CD4-positive, alpha-beta T cell (primary cell): ENCODE results near the gene FAM161B. TPM values are rescaled to one million over a fixed set of nuclear protein-coding genes. Genes with fewer than 3 reads are reported as not detected.

Source experiments
- ATAC-seq: fragments of 200-7000 bp; cut with Tn5 transposase; one replicate; pipeline ENCODE4 v1.10.0; 2022; ENCODE audit warnings: mild to moderate bottlenecking; ENCODE audit not compliant: poor library complexity
- CTCF ChIA-PET: fragments of 350-600 bp; sonication (Branson Sonifier 250); formaldehyde crosslinking; loops from one replicate; lab custom pipeline; 2021; ENCODE audit warnings: antibody characterized with exemption, inconsistent platforms; lab: Charles Lee
- POLR2A ChIA-PET: fragments of 350-600 bp; sonication (Branson Sonifier 250); formaldehyde crosslinking; loops from one replicate; lab custom pipeline; 2021; ENCODE audit warnings: antibody characterized with exemption, inconsistent platforms; lab: Charles Lee
- DNase-seq, 14 experiments: peaks; one replicate each; pipeline ENCODE4 v3.0.0-alpha.2; 2013 to 2020; ENCODE audit warnings: mixed read lengths in 2 of 14
- H3K27ac ChIP-seq, 2 donors: one replicate each; pipeline versions ENCODE4 v1.5.1 to v1.7.0; 2013; ENCODE audit warnings: low read length in 2 of 2, low read depth in 1 of 2, mild to moderate bottlenecking in 1 of 2
- H3K27me3 ChIP-seq, 2 experiments: 1 replicate in 1 of 2; 2 replicates in 1 of 2; pipeline versions ENCODE4 v1.6.1 to v1.7.0; 2013; ENCODE audit warnings: low read length in 2 of 2, control low read depth in 1 of 2, mild to moderate bottlenecking in 1 of 2, moderate library complexity in 1 of 2; ENCODE audit not compliant: insufficient read depth in 2 of 2, control insufficient read depth in 1 of 2
- H3K36me3 ChIP-seq: one replicate; pipeline ENCODE4 v1.6.1; 2013; ENCODE audit warnings: low read length, control low read depth; ENCODE audit not compliant: insufficient read depth
- H3K4me1 ChIP-seq: one replicate; pipeline ENCODE4 v1.6.1; 2013; ENCODE audit warnings: low read length, control low read depth; ENCODE audit not compliant: insufficient read depth
- H3K4me3 ChIP-seq: one replicate; pipeline ENCODE4 v1.5.1; 2013; ENCODE audit warnings: mild to moderate bottlenecking, low read length, moderate library complexity
- H3K9me3 ChIP-seq, 2 experiments: 1 replicate in 1 of 2; 2 replicates in 1 of 2; pipeline versions ENCODE4 v1.6.1 to v1.7.0; 2013; ENCODE audit warnings: low read length in 2 of 2, mild to moderate bottlenecking in 2 of 2, control low read depth in 1 of 2, moderate library complexity in 1 of 2; ENCODE audit not compliant: control insufficient read depth in 1 of 2, insufficient read depth in 1 of 2
- H3K27ac Mint-ChIP-seq: one replicate; pipeline ENCODE4 v1.8.0; 2020; ENCODE audit warnings: mixed read lengths
- H3K27me3 Mint-ChIP-seq: one replicate; pipeline ENCODE4 v1.8.0; 2021; ENCODE audit warnings: mixed read lengths
- H3K36me3 Mint-ChIP-seq: one replicate; pipeline ENCODE4 v1.8.0; 2021; ENCODE audit warnings: low read depth, mixed read lengths
- H3K4me1 Mint-ChIP-seq: one replicate; pipeline ENCODE4 v1.8.0; 2021; ENCODE audit warnings: low read depth, mixed read lengths
- H3K4me3 Mint-ChIP-seq: one replicate; pipeline ENCODE4 v1.8.0; 2020; ENCODE audit warnings: mild to moderate bottlenecking, mixed read lengths
- H3K9me3 Mint-ChIP-seq: one replicate; pipeline ENCODE4 v1.8.0; 2020; ENCODE audit warnings: mixed read lengths
- CTCF ChIP-seq: fragments of 200-600 bp; IDR thresholded peaks from one replicate; pipeline ENCODE4 v1.8.0; 2022; ENCODE audit warnings: antibody characterized with exemption, mild to moderate bottlenecking
- intact Hi-C, 2 experiments: fragments of 100-400 bp; cut with DNase I in 1 of 2; cut with micrococcal nuclease in 1 of 2; formaldehyde crosslinking; loops; one replicate each; pipeline versions ENCODE4 v1.15.1 to v1.9.0; 2023 to 2025; cut with DNase I, micrococcal nuclease
- polyA plus RNA-seq, 2 donors: library from polyadenylated mRNA; unstranded; fragments of 120-200 nt; gene quantifications; one replicate each; pipeline ENCODE4 v1.2.1, GENCODE V29; 2013
- total RNA-seq, 174 experiments: library from RNA in 2 of 174; stranded (reverse) in 2 of 174; gene quantifications; one replicate each; pipeline ENCODE4 v1.2.3 and lab custom pipeline; 2021 to 2026

FAM161B gene
- total RNA-seq (1 to 10 TPM; 1.5 to 1.7 TPM), total RNA-seq (lab: John Stamatoyannopoulos, UW) (1.0 to 13.0 (median 7.3) reads per million in 172 experiments)
- polyA plus RNA-seq (2013, experiment 1 of 2): 2.8 TPM
- 3.2 TPM for polyA plus RNA-seq (2013, experiment 2 of 2)

GRCh38 chr14:73949752-73950734, at the start of gene FAM161B, which contains the start of gene COQ6:
TSS of gene FAM161B (minus strand) at chr14:73950094. CDS start at chr14:73950026, 68 bp downstream.
TSS of gene COQ6 (plus strand) at chr14:73950302. CDS start at chr14:73950333, 31 bp downstream.
- H3K9me3 ChIP-seq: no peaks in the 10 kb centered on the region
- Mint-ChIP-seq H3K27ac (peak within 1 kb of the TSS; percentile 91), H3K36me3 (peaks cover 39% of the 10 kb centered on the region), H3K4me1 (peaks cover 32% of the 10 kb centered on the region), H3K9me3 (no peaks in the 10 kb centered on the region), H3K4me3 (peak within 1 kb of the TSS; percentile 99), H3K27me3 (no peaks in the 10 kb centered on the region)
- intact Hi-C loops: loop anchor here (1.0 to 5.0 kb wide), 6 partner anchors 68 to 458 kb away; partner anchors contain the start of genes ALDH6A1 (in 1 of the 2), LIN52 (in 1 of the 2) and RIOX1 (in 1 of the 2)
- ChIA-PET CTCF (interaction anchor here (0.7 to 1.0 kb wide), 3 partner anchors 14 to 192 kb away, joined by 3 to 4 read pairs (median 3); partner anchors contain the start of genes BBOF1 and ENTPD5), POLR2A (interaction anchor here (0.7 to 2.8 kb wide), 22 partner anchors 8 to 892 kb away, joined by 3 to 14 read pairs (median 4); partner anchors contain the start of genes ACOT2, ACOT4, BBOF1 and DNAL1)
- DNase-seq (peak; percentile 79 to 98 (median 88)), ATAC-seq (peak; percentile 92)
- peaks cover 17% of the 10 kb centered on the region for H3K36me3 ChIP-seq
- peak; percentile 27 for TF ChIP-seq CTCF
- H3K27ac ChIP-seq: peak within 1 kb of the TSS; percentile 94 to 95
- H3K4me3 ChIP-seq: peak within 1 kb of the TSS; percentile 96
- H3K27me3 ChIP-seq: no peaks in the 10 kb centered on the region
- peaks cover 18% of the 10 kb centered on the region for H3K4me1 ChIP-seq

- POLR2A ChIA-PET: no interaction called here
- no peaks in the 10 kb centered on the region for H3K9me3 ChIP-seq
- peaks cover 27% of the 10 kb centered on the region for H3K36me3 Mint-ChIP-seq
- CTCF ChIA-PET: no interaction called here
- no peaks in the 10 kb centered on the region for H3K9me3 Mint-ChIP-seq
- no peak overlapping the region for H3K4me3 Mint-ChIP-seq
- H3K27ac Mint-ChIP-seq: no peak overlapping the region
- no peaks in the 10 kb centered on the region for H3K27me3 Mint-ChIP-seq
- DNase-seq (no peak), ATAC-seq (no peak)
- no peak overlapping the region for H3K4me3 ChIP-seq
- TF ChIP-seq CTCF: no peak
- H3K27me3 ChIP-seq: no peaks in the 10 kb centered on the region
- no peaks in the 10 kb centered on the region for H3K4me1 ChIP-seq
- no peak overlapping the region for H3K27ac ChIP-seq
- intact Hi-C loops: no loop called here
- H3K4me1 Mint-ChIP-seq: no peaks in the 10 kb centered on the region
- peaks cover 3% of the 10 kb centered on the region for H3K36me3 ChIP-seq
Measured at GRCh38 chr14:73998726-73999125, 48.8 kb upstream of the FAM161B start.

- no peaks in the 10 kb centered on the region for H3K27me3 ChIP-seq
- DNase-seq (no peak), ATAC-seq (no peak)
- no peaks in the 10 kb centered on the region for H3K36me3 ChIP-seq
- no peak for TF ChIP-seq CTCF
- no peaks in the 10 kb centered on the region for H3K9me3 Mint-ChIP-seq
- no peak overlapping the region for H3K27ac ChIP-seq
- no peak overlapping the region for H3K4me3 Mint-ChIP-seq
- H3K36me3 Mint-ChIP-seq: peaks cover 22% of the 10 kb centered on the region
- intact Hi-C loops: no loop called here
- H3K9me3 ChIP-seq: no peaks in the 10 kb centered on the region
- no peak overlapping the region for H3K27ac Mint-ChIP-seq
- POLR2A ChIA-PET: no interaction called here
- H3K27me3 Mint-ChIP-seq: no peaks in the 10 kb centered on the region
- CTCF ChIA-PET: no interaction called here
- H3K4me3 ChIP-seq: no peak overlapping the region
- no peaks in the 10 kb centered on the region for H3K4me1 Mint-ChIP-seq
- no peaks in the 10 kb centered on the region for H3K4me1 ChIP-seq
Measured at GRCh38 chr14:73997944-73998447, 48.1 kb upstream of the FAM161B start.
